ENCODE data around the gene LCN12.

LCN12 gene

DNA sequence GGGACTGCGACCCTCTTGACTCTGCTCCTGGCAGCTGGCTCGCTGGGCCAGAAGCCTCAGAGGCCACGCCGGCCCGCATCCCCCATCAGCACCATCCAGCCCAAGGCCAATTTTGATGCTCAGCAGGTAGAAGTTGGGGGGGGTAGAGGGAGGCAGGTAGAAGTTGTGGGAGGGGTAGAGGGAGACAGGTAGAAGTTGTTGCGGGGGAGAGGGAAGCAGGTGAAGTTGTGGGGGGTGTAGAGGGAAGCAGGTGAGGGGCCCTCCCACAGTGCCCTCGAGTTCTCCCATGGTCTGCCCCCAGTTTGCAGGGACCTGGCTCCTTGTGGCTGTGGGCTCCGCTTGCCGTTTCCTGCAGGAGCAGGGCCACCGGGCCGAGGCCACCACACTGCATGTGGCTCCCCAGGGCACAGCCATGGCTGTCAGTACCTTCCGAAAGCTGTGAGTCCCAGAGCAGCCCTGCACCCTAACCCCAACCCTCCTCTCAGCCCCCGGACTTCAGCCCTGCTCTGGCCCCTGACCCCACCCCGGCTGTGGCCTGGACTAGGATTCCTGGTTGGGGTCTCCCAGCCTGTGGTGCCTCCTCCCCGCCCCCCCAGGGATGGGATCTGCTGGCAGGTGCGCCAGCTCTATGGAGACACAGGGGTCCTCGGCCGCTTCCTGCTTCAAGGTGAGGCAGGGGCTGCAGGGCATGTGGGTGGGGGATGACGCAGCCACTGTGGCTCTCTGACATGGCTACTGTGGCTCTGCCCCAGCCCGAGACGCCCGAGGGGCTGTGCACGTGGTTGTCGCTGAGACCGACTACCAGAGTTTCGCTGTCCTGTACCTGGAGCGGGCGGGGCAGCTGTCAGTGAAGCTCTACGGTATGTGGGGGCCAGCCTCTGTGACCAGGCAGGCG is 6.5 kb upstream of the LCN12 start:
- DNase-seq: no peak

DNA sequence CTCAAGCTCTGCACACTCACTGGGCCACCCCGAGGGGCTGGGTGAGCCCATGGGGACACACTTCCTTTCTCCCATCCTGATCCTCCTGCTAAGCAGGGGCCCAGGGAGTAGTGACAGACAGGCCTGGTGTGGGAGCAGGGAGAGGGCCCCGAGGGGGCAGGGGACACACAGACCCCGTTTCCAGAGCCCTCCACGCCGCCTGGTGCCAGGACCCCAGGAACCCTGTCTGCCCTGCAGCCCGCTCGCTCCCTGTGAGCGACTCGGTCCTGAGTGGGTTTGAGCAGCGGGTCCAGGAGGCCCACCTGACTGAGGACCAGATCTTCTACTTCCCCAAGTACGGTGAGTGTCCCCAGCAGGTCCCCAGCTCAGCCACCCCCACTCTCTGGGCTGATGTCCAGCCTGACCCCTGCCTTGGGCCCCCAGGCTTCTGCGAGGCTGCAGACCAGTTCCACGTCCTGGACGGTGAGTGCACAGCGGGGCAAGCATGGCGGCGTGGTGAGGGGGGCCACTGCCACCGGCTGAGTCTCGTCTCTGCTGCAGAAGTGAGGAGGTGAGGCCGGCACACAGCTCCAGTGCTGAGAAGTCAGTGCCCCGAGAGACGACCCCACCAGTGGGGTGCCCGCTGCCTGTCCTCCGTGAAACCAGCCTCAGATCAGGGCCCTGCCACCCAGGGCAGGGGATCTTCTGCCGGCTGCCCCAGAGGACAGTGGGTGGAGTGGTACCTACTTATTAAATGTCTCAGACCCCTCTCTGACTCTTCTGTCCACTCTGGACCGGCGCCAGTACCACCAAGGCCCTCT is 5.6 kb upstream of the LCN12 start:
- no peak for DNase-seq

DNA sequence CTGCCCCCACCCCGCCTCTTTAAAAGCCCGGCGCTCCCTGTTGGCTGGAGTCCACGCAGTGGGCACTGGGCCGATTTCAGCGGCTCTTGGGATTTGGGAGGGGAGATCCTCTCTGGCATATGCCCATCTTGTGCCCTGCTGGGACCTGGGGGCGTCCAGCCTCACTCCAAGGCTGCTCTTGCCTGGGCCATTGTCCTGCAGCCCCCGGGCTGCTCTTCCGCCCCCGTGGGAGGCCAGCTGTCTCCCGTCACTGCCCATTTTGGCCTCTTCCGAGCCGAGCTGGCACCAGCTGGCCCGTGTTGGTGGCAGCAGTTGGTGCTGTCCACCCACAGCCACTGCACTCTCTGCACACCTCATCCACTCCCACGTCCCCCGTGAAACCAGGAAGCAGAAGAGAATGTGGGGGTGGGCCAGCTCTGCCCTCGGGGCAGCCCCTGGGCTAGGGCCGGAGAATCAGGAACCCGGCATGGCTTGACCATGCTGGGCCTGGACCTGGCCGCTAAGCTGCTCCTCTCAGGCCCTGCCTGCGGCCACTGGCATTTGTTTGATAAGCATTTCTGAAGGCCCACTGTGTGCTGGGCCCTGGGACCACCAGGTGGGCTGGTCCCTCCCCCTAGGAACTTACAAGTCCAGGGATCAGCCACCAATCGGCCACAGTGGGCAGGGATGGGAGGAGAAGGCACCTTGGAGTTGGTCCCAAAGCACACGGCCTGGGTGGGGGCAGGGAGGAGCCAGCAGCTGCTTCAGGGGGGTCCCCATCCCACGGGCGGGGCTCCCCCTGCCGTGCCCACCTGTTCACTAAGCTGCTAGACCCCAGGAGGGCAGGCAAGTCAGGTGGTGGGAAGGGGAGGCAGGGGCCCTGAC is 4.8 kb upstream of the LCN12 start:
- no peak for DNase-seq

DNA sequence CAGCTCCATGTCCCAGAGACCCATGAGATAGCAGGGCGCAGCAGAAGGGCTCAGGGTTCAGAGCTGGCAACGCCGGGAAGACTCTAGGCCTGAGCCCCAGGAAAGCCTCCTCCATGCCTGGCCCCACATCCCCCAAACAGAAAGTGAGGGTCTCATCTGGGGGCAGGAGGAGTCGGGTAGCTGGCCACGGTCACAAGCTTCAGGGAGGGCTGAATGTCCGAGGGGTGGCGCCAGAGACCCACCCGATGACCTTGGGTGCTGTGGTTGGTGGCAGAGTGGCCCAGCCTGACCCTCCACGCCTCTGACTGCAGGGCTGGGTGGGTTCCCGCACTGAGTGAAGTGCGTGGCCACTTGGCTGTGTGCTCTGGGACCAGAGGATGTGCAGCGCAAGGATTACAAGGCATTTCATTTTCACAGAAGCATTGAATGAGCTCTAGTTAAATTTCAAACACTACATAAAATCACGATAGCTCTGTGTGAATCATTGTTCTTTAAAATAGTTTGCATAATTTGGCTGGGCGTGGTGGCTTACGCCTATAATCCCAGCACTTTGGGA is 4.0 kb upstream of the LCN12 start:
- DNase-seq: no peak

DNA sequence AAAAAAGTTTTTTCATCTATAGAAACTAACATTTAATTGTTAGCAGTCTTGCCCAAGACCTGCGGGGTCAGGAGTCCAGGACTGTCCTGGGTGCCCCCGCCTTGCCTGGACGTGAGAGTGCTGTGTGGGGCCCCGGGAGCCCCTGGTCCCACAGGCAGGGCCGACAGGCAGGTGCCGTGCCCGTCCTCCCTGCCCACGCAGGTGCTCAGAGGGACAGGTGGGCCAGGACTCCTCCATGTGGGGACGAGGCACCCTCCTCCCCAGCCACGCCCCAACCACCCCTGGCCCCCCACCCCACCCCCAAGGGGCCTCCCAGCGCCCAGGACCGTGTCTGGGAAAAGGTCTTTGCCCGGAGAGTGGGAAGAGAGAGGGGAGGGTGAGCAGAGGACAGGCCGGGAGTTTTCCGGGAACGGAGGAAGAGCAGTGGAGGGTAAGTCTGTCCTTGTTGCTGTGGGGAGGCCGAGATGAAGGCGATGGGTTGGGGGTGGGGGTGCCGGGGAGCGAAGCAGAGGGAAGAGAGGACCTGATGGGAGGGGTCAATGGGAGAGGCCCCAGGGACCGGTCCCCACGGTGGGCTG is 2.7 kb upstream of the LCN12 start:
- no peak for DNase-seq

DNA sequence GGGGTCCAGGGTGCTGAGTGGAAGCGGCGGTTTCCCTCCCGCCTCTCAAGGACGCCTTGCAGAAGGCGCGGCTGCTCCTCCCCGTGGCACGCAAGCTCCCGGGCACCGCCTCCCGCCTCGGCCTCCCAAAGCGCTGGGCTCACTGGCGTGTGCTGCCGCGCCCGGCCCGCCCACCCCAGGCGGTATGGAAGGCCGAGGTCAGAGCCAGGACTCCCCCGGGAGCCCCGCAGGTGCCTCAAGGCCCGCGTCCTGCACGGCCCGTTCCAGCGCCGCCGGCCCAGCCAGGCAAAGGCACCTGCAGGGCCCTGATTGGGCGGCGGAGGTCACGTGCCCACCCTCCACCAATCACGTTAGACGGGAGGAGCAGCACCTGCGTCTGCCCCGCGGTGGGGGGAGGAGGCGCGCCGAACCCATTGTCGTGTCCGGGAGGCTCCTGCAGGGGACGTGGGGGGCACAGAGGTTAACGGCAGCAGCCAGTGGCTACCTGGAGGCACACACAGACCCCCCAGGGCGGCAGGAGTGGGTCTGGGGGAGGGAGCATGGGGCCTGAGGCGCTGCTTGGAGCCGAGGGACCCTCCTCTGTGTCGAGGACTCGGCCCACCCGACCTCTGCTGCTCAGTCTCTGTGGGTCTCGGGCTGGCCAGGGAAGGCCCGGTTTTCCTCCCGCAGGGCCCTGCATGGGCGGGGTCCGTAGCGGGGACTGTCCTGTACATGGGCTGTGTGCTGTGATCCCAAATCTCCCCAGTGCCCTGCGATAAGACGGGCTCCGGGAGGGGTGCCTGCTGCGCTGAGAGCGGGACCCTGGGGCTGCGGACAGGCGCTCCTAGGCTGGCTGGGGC is 2.0 kb upstream of the LCN12 start:
- peak; percentile 94 for DNase-seq

DNA sequence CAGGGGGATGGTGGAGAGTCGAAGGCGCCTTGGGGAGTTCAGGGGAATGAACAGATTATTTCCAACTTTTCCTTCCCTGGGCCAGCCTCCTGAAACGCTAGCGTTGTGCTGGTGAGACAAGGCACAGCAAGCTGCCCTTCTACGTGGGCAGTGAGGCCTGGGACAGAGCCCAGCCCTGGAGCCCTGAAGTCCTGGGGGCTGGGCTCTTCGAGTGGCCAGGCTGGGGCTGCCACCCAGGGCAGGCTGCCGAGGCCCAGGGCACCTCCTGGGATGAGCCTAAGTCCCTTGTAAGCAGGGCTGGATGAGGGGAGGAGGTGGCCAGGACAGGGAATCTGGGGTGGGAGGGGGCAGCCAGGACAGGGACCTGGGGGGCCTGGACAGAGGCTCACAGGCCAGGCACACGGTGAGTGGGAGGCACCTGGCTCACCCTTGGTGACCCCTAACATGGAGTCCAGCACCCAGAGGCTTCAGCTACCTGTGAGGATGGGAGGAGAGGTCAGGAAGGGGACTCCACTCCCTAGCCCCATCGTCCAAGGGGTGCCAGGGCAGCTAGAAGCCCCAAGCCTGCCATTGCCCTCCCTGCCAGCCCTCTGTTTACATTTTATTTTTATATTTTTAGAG is 1.3 kb upstream of the LCN12 start:
- no peak for DNase-seq

DNA sequence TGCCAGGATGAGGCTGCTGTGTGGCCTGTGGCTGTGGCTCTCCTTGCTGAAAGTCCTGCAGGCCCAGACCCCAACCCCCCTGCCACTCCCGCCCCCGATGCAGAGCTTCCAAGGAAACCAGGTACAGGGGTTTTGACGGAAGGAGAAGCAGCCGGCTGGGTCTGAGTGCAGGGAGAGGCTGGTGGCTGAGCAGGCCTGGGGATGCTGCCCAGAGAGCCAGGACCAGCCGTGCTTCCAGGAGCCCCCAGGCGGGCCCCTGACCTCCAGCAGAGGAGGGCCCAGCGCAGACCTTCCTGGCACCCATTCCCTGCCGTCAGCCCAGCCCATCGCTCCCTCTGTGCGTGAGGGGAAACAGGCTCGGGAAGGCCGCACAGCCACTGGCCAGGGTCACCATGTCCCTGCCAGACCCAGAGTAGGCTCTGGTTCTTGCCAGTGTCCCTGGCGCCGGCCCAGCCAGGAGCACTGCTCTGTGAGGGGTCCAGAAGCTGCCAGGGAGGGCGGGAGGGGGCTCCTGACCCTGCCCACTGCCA is 313 bp downstream of the LCN12 start:
- DNase-seq: no peak

DNA sequence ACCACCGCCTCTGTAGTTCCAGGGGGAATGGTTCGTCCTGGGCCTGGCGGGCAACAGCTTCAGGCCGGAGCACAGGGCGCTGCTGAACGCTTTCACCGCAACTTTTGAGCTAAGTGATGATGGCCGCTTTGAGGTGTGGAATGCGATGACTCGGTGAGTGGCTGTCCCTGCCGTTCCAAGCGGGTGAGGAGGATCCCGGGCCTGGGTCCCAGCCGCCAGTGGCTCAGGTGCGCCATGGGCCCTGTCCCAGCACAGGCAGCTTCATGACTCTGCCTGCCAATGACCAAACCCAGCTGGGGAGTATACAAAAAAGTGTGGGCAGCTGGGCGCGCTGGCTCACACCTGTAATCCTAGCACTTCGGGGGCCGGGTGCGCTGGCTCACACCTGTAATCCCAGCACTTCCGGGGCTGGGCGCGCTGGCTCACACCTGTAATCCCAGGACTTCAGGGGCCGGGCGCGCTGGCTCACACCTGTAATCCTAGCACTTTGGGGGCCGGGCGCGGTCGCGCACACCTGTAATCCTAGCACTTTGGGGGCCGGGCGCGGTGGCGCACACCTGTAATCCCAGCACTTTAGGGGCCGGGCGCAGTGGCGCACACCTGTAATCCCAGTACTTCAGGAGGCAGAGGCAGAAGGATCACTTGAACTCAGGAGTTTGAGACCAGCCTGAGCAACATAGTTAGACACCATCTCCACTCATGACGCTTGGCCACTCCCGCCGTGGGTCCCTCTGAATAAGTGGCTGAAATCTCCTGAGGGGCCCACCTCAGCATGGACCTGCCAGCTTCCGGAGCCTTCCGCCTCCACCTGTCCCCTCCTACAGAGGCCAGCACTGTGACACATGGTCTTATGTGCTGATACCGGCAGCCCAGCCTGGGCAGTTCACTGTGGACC is 1.1 kb downstream of the LCN12 start:
- DNase-seq: no peak

DNA sequence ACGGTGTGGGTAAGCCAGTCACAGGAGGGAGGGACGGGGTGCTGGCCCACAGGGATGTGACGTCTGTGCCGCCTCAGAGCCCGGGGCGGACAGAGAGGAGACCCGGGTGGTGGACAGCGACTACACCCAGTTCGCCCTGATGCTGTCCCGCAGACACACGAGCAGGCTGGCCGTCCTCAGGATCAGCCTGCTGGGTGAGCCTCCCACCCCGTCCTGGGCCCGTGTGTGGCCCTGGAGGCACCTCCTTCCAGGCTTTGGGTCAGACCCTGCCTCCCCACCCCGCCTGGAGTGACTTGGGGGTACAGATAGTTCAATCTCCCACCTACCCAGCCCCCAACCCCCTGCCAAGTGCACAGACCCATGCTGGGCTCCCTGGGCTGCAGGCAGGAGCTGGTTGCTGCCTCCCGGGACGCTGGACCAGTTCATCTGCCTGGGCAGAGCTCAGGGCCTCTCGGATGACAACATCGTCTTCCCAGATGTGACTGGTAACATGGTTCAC is 1.7 kb downstream of the LCN12 start:
- DNase-seq: no peak

DNA sequence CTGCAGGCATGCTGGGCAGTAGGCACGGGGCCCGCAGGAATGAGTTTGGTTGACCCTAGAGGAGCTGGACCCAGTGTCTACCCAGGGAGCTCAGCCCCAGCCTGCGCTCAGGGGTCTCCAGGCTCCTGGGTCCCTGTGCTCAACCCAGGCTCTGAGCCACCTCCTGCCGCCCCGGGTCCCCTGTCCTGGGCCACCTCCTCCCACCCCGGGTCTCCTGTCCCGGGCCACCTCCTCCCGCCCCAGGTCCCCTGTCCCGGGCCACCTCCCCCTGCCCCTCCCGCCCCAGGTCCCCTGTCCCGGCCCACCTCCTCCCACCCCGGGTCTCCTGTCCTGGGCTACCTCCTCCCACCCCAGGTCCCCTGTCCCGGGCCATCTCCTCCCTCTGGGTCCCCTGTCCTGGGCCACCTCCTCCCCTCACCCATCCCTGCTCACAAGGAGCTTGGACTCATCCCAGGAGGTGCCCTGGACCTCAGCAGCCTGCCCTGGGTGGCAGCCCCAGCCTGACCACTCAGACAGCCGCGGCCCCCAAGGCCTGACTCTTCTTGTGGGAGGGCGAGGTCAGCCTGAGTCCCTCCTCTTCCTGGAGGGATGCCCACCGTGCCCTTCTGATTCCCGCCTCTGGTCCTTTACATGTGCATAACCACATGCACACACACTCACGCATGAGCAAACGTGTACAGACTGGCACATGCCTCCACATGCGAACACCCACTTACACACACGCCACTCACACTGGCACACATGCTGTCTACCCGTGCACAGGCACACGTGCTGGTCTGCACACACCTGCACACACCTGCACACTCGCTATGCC is 2.4 kb downstream of the LCN12 start:
- DNase-seq: no peak

DNA sequence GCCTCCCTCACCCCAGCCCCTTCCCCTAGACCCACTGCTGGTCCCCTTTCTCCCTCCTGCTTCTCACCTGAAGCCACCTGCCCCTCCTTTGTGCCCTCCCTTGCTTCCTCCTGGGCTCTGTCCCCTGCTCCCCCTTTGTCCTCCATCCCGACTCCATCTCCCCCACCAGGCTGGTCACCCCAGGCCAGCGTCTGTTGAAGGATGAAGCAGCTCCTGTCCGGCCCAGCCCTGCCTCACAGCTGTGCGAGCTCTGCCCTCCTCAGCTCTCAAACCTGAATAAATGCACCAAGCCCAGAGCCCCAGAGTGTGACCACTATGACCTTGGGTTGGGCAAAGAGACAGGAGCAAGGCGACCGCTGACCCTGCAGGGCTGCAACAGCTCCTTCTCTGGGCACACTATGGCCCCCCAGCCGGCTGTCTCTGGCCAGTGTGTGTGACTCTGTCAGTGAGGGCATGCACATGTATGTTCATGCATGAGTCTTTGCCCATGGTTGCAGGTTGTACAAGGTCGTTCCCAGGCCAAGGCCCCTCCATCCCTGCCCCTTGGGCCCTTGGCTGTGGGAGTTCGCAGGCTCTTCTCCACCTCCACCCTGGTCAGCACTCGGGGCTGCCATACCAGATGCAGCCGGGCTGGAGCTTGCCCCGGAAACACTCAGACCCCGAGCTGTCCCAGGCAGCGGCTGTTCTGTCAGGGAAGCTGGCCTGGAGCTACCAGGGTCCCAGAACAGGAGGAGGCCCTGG is 3.3 kb downstream of the LCN12 start:
- no peak for DNase-seq

DNA sequence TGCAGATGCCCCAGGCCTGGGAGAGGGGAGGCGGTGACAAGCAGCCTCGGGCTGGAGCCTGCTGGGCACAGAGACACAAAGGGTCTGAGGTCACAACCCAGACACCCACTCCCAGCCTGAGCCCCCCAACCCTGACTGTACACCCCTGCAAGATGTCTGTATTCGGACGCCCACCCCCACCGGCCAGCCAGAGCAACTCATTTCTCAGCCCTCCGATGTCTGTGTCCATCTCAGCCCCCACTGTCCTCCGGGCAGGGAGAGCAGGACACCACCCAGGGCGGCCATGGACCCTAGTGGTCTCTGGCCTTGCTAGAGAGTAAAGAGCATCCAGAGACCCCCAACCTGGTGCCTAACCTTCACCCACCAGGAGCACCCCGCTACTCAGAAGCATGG is 3.9 kb downstream of the LCN12 start:
- DNase-seq: no peak

DNA sequence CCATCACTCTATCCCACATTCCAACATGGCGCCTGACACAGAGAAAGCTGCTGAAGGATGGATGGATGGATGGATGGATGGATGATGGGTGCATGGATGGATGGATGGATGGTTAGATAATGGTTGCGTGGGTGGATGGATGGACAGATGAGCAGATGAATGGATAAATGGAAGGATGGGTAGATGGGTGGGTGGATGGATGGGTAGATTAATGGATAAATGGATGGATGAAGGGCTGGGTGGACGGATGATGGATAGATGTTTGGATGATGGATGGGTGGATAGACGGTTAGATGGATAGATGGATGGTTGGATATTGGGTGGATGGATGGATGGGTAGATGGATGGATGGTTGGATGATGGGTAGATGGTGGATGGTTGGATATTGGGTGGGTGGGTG is 4.5 kb downstream of the LCN12 start:
- no peak for DNase-seq

DNA sequence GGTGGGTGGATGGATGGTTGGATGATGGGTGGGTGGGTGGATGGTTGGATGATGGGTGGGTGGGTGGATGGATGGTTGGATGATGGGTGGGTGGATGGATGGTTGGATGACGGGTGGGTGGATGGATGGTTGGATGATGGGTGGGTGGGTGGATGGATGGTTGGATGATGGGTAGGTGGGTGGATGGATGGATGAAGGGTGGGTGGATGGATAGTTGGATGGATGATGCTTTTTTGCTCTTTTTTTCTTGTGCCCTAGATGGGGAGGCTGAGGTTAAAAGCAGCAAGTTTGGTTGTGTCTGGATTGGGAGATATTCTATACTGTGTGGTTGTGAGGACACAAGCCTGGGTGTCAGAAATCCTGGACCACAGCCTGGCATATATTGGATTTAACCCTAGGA is 5.4 kb downstream of the LCN12 start:
- no peak for DNase-seq

DNA sequence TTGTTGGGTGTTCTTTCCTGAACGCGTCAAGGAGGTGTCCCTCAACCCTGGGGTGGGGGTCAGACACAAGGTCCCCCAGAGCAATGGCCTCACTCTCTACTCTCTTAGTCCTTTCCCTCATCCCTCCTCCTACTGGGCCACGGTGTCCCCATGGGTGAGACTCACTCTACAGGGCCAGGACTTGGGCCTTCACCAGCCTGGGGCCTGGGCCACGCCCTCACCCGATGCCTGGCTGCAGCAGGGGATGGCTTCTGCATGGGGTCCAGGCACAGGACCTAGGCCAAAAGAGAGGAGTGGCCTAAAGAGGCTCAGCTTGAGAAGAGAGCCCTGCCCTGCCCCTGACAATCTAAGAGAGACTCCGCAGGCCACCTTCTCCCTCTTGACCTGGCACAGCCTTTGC is 5.8 kb downstream of the LCN12 start:
- DNase-seq: no peak

DNA sequence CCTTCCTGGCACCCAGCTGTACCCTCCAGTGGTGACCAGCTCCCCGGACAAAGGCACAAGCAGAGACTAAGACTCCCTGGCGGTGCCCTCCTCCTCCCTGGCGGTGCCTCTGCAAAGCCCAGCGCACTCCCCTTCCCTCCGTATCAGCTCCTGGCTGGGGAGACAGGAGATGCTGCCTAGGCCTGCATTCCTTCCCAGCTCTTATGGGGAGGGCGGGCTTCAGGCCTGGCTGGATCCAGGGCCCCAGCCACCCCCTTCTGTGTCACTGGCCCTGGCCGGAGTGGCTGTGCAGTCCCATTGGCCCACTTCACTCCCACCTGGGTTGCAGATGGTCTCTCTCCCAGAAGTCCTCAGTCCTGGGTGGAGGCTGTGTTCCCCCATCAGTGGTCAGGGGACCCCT is 6.4 kb downstream of the LCN12 start:
- no peak for DNase-seq

All from activated T-cell treated with anti-CD3 and anti-CD28 coated beads for 4 hours (primary cell).